ENCODE data around the gene G6PD.
"Not testable (repeated sequence)": the region's sequence is repeated elsewhere in the genome, so short reads cannot be mapped to it uniquely, and the experiment has no call there.

- TF ChIP-seq CTCF, POLR2A (IDR thresholded peaks at IDR 0.05): not testable (repeated sequence)
Measured at GRCh38 chrX:154582994-154583393, 36.3 kb upstream of the G6PD start.

All from thyroid gland (tissue), 4 donors.